ENCODE results near the gene ITGA2B.

ITGA2B gene

GRCh38 chr17:44389281-44389680 lies at the start of gene ITGA2B:
ITGA2B (minus strand) TSS chr17:44389649; CDS start chr17:44389473, 176 bp downstream.
- Histone ChIP-seq H3K4me1 (ENCODE audit: insufficient read depth, low read length) (peaks cover 10% of the 10 kb centered on the region), H3K36me3 (ENCODE audit: insufficient read depth, low read length) (no peaks in the 10 kb centered on the region), H3K9me3 (ENCODE audit: control insufficient read depth, insufficient read depth, low read length) (0 out of 2 replicates have a peak, but pooled peaks cover 2% of the 10 kb centered on the region), H3K9ac (ENCODE audit: low read depth, low read length) (no peak within 1 kb of the TSS)

- no peak overlapping the region for H3K9ac ChIP-seq (ENCODE audit: low read depth, low read length)
- no peaks in the 10 kb centered on the region for H3K9me3 ChIP-seq (ENCODE audit: control insufficient read depth, insufficient read depth, low read length)
- H3K4me1 ChIP-seq (ENCODE audit: insufficient read depth, low read length) = peaks cover 13% of the 10 kb centered on the region
- peaks cover 5% of the 10 kb centered on the region; the same call in 1 of the 2 replicates for H3K36me3 ChIP-seq (ENCODE audit: insufficient read depth, low read length)
Measured at GRCh38 chr17:44439168-44439567, 49.7 kb upstream of the ITGA2B start.

GRCh38 chr17:44438636-44439035 lies 49.2 kb upstream of the ITGA2B start:
- Histone ChIP-seq H3K9me3 (ENCODE audit: control insufficient read depth, insufficient read depth, low read length) (no peaks in the 10 kb centered on the region), H3K9ac (ENCODE audit: low read depth, low read length) (no peak overlapping the region), H3K36me3 (ENCODE audit: insufficient read depth, low read length) (peaks cover 6% of the 10 kb centered on the region), H3K4me1 (ENCODE audit: insufficient read depth, low read length) (peaks cover 13% of the 10 kb centered on the region)

- Histone ChIP-seq H3K36me3 (ENCODE audit: insufficient read depth, low read length) (peaks cover 17% of the 10 kb centered on the region), H3K9ac (ENCODE audit: low read depth, low read length) (no peak overlapping the region), H3K4me1 (ENCODE audit: insufficient read depth, low read length) (peaks cover 13% of the 10 kb centered on the region), H3K9me3 (ENCODE audit: control insufficient read depth, insufficient read depth, low read length) (no peaks in the 10 kb centered on the region)
Measured at GRCh38 chr17:44436336-44436735, 46.9 kb upstream of the ITGA2B start.

- Histone ChIP-seq H3K36me3 (ENCODE audit: insufficient read depth, low read length) (peaks cover 21% of the 10 kb centered on the region), H3K9me3 (ENCODE audit: control insufficient read depth, insufficient read depth, low read length) (no peaks in the 10 kb centered on the region), H3K4me1 (ENCODE audit: insufficient read depth, low read length) (no peaks in the 10 kb centered on the region)
Measured at GRCh38 chr17:44432254-44433157, 43.1 kb upstream of the ITGA2B start.

GRCh38 chr17:44424828-44425461 lies 35.5 kb upstream of the ITGA2B start:
- Histone ChIP-seq H3K9me3 (ENCODE audit: control insufficient read depth, insufficient read depth, low read length) (no peaks in the 10 kb centered on the region), H3K4me1 (ENCODE audit: insufficient read depth, low read length) (peaks cover 8% of the 10 kb centered on the region; the same call in 1 of the 2 replicates), H3K9ac (ENCODE audit: low read depth, low read length) (no peak overlapping the region), H3K36me3 (ENCODE audit: insufficient read depth, low read length) (peaks cover 11% of the 10 kb centered on the region)

More at GRCh38 chr17:44432254-44433157, 43.1 kb upstream of the ITGA2B start:
- no peak overlapping the region for H3K9ac ChIP-seq (ENCODE audit: low read depth, low read length)

GRCh38 chr17:44417553-44417952 lies 28.1 kb upstream of the ITGA2B start:
- H3K9ac ChIP-seq (ENCODE audit: low read depth, low read length) = no peak overlapping the region
- H3K9me3 ChIP-seq (ENCODE audit: control insufficient read depth, insufficient read depth, low read length) = no peaks in the 10 kb centered on the region
- no peaks in the 10 kb centered on the region for H3K4me1 ChIP-seq (ENCODE audit: insufficient read depth, low read length)
- peaks cover 4% of the 10 kb centered on the region; the same call in 1 of the 2 replicates for H3K36me3 ChIP-seq (ENCODE audit: insufficient read depth, low read length)

GRCh38 chr17:44416558-44417289 lies 27.3 kb upstream of the ITGA2B start:
- no peaks in the 10 kb centered on the region for H3K4me1 ChIP-seq (ENCODE audit: insufficient read depth, low read length)
- no peak overlapping the region for H3K9ac ChIP-seq (ENCODE audit: low read depth, low read length)
- no peaks in the 10 kb centered on the region for H3K9me3 ChIP-seq (ENCODE audit: control insufficient read depth, insufficient read depth, low read length)
- H3K36me3 ChIP-seq (ENCODE audit: insufficient read depth, low read length) = peaks cover 4% of the 10 kb centered on the region; the same call in 1 of the 2 replicates

GRCh38 chr17:44414394-44415155 lies 25.1 kb upstream of the ITGA2B start:
- Histone ChIP-seq H3K36me3 (ENCODE audit: insufficient read depth, low read length) (no peaks in the 10 kb centered on the region), H3K9ac (ENCODE audit: low read depth, low read length) (no peak overlapping the region)

GRCh38 chr17:44409309-44410028 lies 20.0 kb upstream of the ITGA2B start:
- Histone ChIP-seq H3K4me1 (ENCODE audit: insufficient read depth, low read length) (no peaks in the 10 kb centered on the region), H3K9me3 (ENCODE audit: control insufficient read depth, insufficient read depth, low read length) (no peaks in the 10 kb centered on the region), H3K9ac (ENCODE audit: low read depth, low read length) (no peak overlapping the region), H3K36me3 (ENCODE audit: insufficient read depth, low read length) (no peaks in the 10 kb centered on the region)

More at GRCh38 chr17:44414394-44415155, 25.1 kb upstream of the ITGA2B start:
- no peaks in the 10 kb centered on the region for H3K4me1 ChIP-seq (ENCODE audit: insufficient read depth, low read length)
- no peaks in the 10 kb centered on the region for H3K9me3 ChIP-seq (ENCODE audit: control insufficient read depth, insufficient read depth, low read length)

GRCh38 chr17:44408786-44409185 lies 19.3 kb upstream of the ITGA2B start:
- no peak overlapping the region for H3K9ac ChIP-seq (ENCODE audit: low read depth, low read length)
- no peaks in the 10 kb centered on the region for H3K9me3 ChIP-seq (ENCODE audit: control insufficient read depth, insufficient read depth, low read length)
- H3K4me1 ChIP-seq (ENCODE audit: insufficient read depth, low read length) = no peaks in the 10 kb centered on the region
- H3K36me3 ChIP-seq (ENCODE audit: insufficient read depth, low read length) = no peaks in the 10 kb centered on the region

- Histone ChIP-seq H3K36me3 (ENCODE audit: insufficient read depth, low read length) (peaks cover 33% of the 10 kb centered on the region), H3K9ac (ENCODE audit: low read depth, low read length) (no peak overlapping the region), H3K4me1 (ENCODE audit: insufficient read depth, low read length) (no peaks in the 10 kb centered on the region), H3K9me3 (ENCODE audit: control insufficient read depth, insufficient read depth, low read length) (no peaks in the 10 kb centered on the region)
Measured at GRCh38 chr17:44402564-44403172, 13.2 kb upstream of the ITGA2B start.

Measured in ES-I3 (cell line).